ENCODE results near the gene SDF4. TPM values are rescaled to one million over a fixed set of nuclear protein-coding genes. Genes with fewer than 3 reads are reported as not detected.
A peak's percentile ranks its signal among the peaks of the same experiment; 100 is the strongest.

The SDF4 gene
- total RNA-seq, 4 donors from 2014 or later: 153 to 267 (median 226) TPM

- no peak for TF ChIP-seq EP300 (IDR thresholded peaks at IDR 0.05; ENCODE audit: low read depth)
- peak in 1 of 3 donors; percentile 5 for TF ChIP-seq POLR2AphosphoS5 (IDR thresholded peaks at IDR 0.05)
- peak overlapping the region in 2 of 4 donors; percentile 98 for H3K27ac ChIP-seq
- no peak overlapping the region for H3K4me3 ChIP-seq
- no peaks in the 10 kb centered on the region for H3K9me3 ChIP-seq
- peaks cover 0 to 23% (median 9%) of the 10 kb centered on the region in 4 donors for H3K4me1 ChIP-seq
- 69% methylated on average over 25 of the region's 37 CpGs; no CpG with 5 or more reads in 1 of the 2 donors for WGBS, 2 donors (ENCODE audit: low coverage in 1 of 2)
- H3K27me3 ChIP-seq: peaks cover 45% of the 10 kb centered on the region
- DNase-seq: peak; percentile 13
- H3K36me3 ChIP-seq: no peaks in the 10 kb centered on the region
- in situ Hi-C loops (cut with MboI; ENCODE audit: low pct_ligation_motif_present in 1 of 4, low pct_unique_long_range_greater_than_20kb in 1 of 4, low sequenced_read_pairs in 3 of 4) (no loop called here), intact Hi-C loops (cut with DNase I; ENCODE audit: low total_unique reads) (no loop called here)
Observed at GRCh38 chr1:1168451-1169411, 63.1 kb downstream of the SDF4 start.

GRCh38 chr1:1167841-1168450 lies 63.9 kb downstream of the SDF4 start:
- Histone ChIP-seq H3K27me3 (peaks cover 37% of the 10 kb centered on the region), H3K9me3 (no peaks in the 10 kb centered on the region), H3K4me3 (peak overlapping the region in 1 of 4 donors; percentile 56), H3K4me1 (peaks cover 0 to 23% (median 6%) of the 10 kb centered on the region in 4 donors), H3K36me3 (no peaks in the 10 kb centered on the region), H3K27ac (peak overlapping the region; percentile 96 to 98 (median 97))
- intact Hi-C loops (cut with DNase I; ENCODE audit: low total_unique reads) (no loop called here), in situ Hi-C loops (cut with MboI; ENCODE audit: low pct_ligation_motif_present in 1 of 4, low pct_unique_long_range_greater_than_20kb in 1 of 4, low sequenced_read_pairs in 3 of 4) (no loop called here)
- no peak for TF ChIP-seq CTCF (IDR thresholded peaks at IDR 0.05)
- peak in 1 of 3 donors; percentile 3 for TF ChIP-seq POLR2AphosphoS5 (IDR thresholded peaks at IDR 0.05)
- DNase-seq: peak; percentile 10
- WGBS, 2 donors (ENCODE audit: low coverage in 1 of 2): 64% methylated on average over 23 of the region's 36 CpGs; no CpG with 5 or more reads in 1 of the 2 donors

- no peaks in the 10 kb centered on the region for H3K36me3 ChIP-seq
- in situ Hi-C loops (cut with MboI; ENCODE audit: low pct_ligation_motif_present in 1 of 4, low pct_unique_long_range_greater_than_20kb in 1 of 4, low sequenced_read_pairs in 3 of 4) (no loop called here), intact Hi-C loops (cut with DNase I; ENCODE audit: low total_unique reads) (no loop called here)
- WGBS, 2 donors (ENCODE audit: low coverage in 1 of 2): 63% methylated on average over 19 of the region's 20 CpGs; no CpG with 5 or more reads in 1 of the 2 donors
- TF ChIP-seq POLR2AphosphoS5 (IDR thresholded peaks at IDR 0.05) (peak; percentile 55 to 63 (median 61)), POLR2A (IDR thresholded peaks at IDR 0.05) (peak; percentile 57), CTCF (IDR thresholded peaks at IDR 0.05) (no peak)
- peak overlapping the region; percentile 96 to 98 (median 97) for H3K27ac ChIP-seq
- H3K9me3 ChIP-seq: no peaks in the 10 kb centered on the region
- peaks cover 34% of the 10 kb centered on the region for H3K27me3 ChIP-seq
- peak overlapping the region in 3 of 4 donors; percentile 45 to 63 (median 56) for H3K4me3 ChIP-seq
- peak; percentile 87 for DNase-seq
- peaks cover 0 to 23% (median 6%) of the 10 kb centered on the region in 4 donors for H3K4me1 ChIP-seq
Observed at GRCh38 chr1:1167398-1167821, 64.4 kb downstream of the SDF4 start.

Small RNAs within 50 kb of the gene (small RNA-seq; reads per million reads assigned to genes)
- 49.9 to 422 (median 156) reads per million in 4 donors for gene MIR200A
- gene MIR200B: 1,055 to 2,607 (median 1,286) reads per million in 4 donors
- gene MIR429: 30.6 to 136 (median 55.5) reads per million in 4 donors

Other genes with a start within 250 kb of the SDF4 start
- under 1 TPM in 1 of 4 donors, not detected in 3; 0.14 TPM for gene PERM1, start 249.9 kb downstream of the SDF4 start, total RNA-seq
- 100 to 1,000 TPM in 1 of 4 donors, 10 to 100 TPM in 3; 10.8 to 140 (median 15.7) TPM for gene HES4, start 231.9 kb downstream of the SDF4 start, total RNA-seq
- gene ISG15, start 218.5 kb downstream of the SDF4 start, total RNA-seq: 10 to 100 TPM in 3 of 4 donors, not detected in 1; 36.0 to 70.6 (median 40.8) TPM
- gene AGRN, start 211.9 kb downstream of the SDF4 start, total RNA-seq: 100 to 1,000 TPM in 1 of 4 donors, 10 to 100 TPM in 3; 25.4 to 132 (median 44.8) TPM
- 1 to 10 TPM; 3.0 to 7.5 (median 5.0) TPM for gene RNF223, start 157.7 kb downstream of the SDF4 start, total RNA-seq
- gene C1orf159, start 115.9 kb downstream of the SDF4 start, total RNA-seq: 100 to 1,000 TPM in 1 of 4 donors, 10 to 100 TPM in 3; 23.6 to 108 (median 47.3) TPM
- gene TTLL10, start 58.1 kb downstream of the SDF4 start, total RNA-seq: under 1 TPM in 2 of 4 donors, not detected in 2; 0.40 to 0.48 TPM
- gene TNFRSF18, start 25.4 kb downstream of the SDF4 start, total RNA-seq: 1 to 10 TPM in 2 of 4 donors, not detected in 2; 3.3 to 7.9 TPM
- gene TNFRSF4, start 17.8 kb downstream of the SDF4 start, total RNA-seq: 1 to 10 TPM in 1 of 4 donors, under 1 TPM in 1, not detected in 2; 0.55 to 4.8 TPM
- 10 to 100 TPM in 3 of 4 donors, 1 to 10 TPM in 1; 8.5 to 24.9 (median 12.2) TPM for gene B3GALT6, start 236 bp upstream of the SDF4 start, total RNA-seq
- gene C1QTNF12, start 14.7 kb upstream of the SDF4 start, total RNA-seq: 10 to 100 TPM in 3 of 4 donors, not detected in 1; 11.9 to 52.8 (median 15.7) TPM
- gene UBE2J2, start 41.9 kb upstream of the SDF4 start, total RNA-seq: 100 to 1,000 TPM in 1 of 4 donors, 10 to 100 TPM in 3; 49.6 to 110 (median 59.1) TPM
- 1 to 10 TPM; 1.5 to 3.5 (median 2.4) TPM for gene SCNN1D, start 48.4 kb upstream of the SDF4 start, total RNA-seq
- 100 to 1,000 TPM in 2 of 4 donors, 10 to 100 TPM in 2; 52.4 to 190 (median 99.5) TPM for gene ACAP3, start 75.9 kb upstream of the SDF4 start, total RNA-seq
- 10 to 100 TPM in 3 of 4 donors, 1 to 10 TPM in 1; 7.0 to 35.9 (median 20.5) TPM for gene PUSL1, start 76.6 kb upstream of the SDF4 start, total RNA-seq
- gene INTS11, start 92.7 kb upstream of the SDF4 start, total RNA-seq: 100 to 1,000 TPM; 118 to 424 (median 140) TPM
- 100 to 1,000 TPM in 1 of 4 donors, 10 to 100 TPM in 3; 48.0 to 134 (median 77.7) TPM for gene CPTP, start 92.8 kb upstream of the SDF4 start, total RNA-seq
- 1 to 10 TPM in 2 of 4 donors, under 1 TPM in 1, not detected in 1; 0.40 to 2.0 (median 1.9) TPM for gene TAS1R3, start 99.3 kb upstream of the SDF4 start, total RNA-seq
- gene DVL1, start 117.4 kb upstream of the SDF4 start, total RNA-seq: 100 to 1,000 TPM; 103 to 182 (median 115) TPM
- gene MXRA8, start 126.6 kb upstream of the SDF4 start, total RNA-seq: 100 to 1,000 TPM in 1 of 4 donors, 10 to 100 TPM in 3; 31.1 to 145 (median 57.1) TPM
- 100 to 1,000 TPM; 110 to 197 (median 167) TPM for gene AURKAIP1, start 143.2 kb upstream of the SDF4 start, total RNA-seq
- gene CCNL2, start 167.3 kb upstream of the SDF4 start, total RNA-seq: 100 to 1,000 TPM; 169 to 657 (median 349) TPM
- 100 to 1,000 TPM in 1 of 4 donors, 10 to 100 TPM in 3; 40.0 to 183 (median 97.0) TPM for gene MRPL20, start 175.3 kb upstream of the SDF4 start, total RNA-seq
- gene ANKRD65, start 189.3 kb upstream of the SDF4 start, total RNA-seq: 1 to 10 TPM in 3 of 4 donors, under 1 TPM in 1; 0.80 to 4.5 (median 1.9) TPM
- 10 to 100 TPM; 29.4 to 82.0 (median 51.6) TPM for gene VWA1, start 203.7 kb upstream of the SDF4 start, total RNA-seq
- 1 to 10 TPM in 1 of 4 donors, under 1 TPM in 2, not detected in 1; 0.75 to 1.3 (median 1.00) TPM for gene ATAD3C, start 217.7 kb upstream of the SDF4 start, total RNA-seq
- gene ATAD3B, start 239.8 kb upstream of the SDF4 start, total RNA-seq: 100 to 1,000 TPM in 1 of 4 donors, 10 to 100 TPM in 3; 15.6 to 269 (median 39.2) TPM